ENCODE measurements around the gene SP100.

The SP100 gene

DNA sequence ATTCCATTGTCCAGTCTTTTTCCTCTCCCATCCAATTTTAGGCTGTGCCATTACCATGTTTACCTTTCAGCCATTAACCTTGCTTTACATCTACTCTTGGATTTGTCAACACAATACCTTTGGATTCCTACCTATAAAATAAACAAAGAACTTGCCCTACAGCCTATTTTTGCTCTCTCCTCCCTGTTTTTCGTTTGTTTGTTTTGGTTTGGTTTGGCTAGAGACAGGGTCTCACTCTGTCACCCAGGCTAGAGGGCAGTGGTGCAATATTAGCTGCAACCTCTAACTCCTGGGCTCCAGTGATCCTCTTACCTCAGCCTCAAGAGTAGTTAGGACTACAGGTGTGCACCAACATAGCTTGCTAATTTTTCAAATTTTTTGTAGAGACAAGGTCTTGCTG lies 76.1 kb downstream of the SP100 start:
- Histone ChIP-seq H3K27me3 (ENCODE audit: control insufficient read depth, insufficient read depth, low read length) (no peaks in the 10 kb centered on the region), H3K9ac (ENCODE audit: low read length) (no peak overlapping the region), H3K36me3 (ENCODE audit: control insufficient read depth, insufficient read depth, low read length) (peaks cover 8% of the 10 kb centered on the region)

GRCh38 chr2:230494980-230495379 lies 79.0 kb downstream of the SP100 start:
- H3K4me1 ChIP-seq (ENCODE audit: control insufficient read depth, insufficient read depth, low read length): no peaks in the 10 kb centered on the region
- H3K27ac ChIP-seq (ENCODE audit: low read depth, low read length): no peak overlapping the region
- H3K27me3 ChIP-seq (ENCODE audit: control insufficient read depth, insufficient read depth, low read length): no peaks in the 10 kb centered on the region
- H3K9ac ChIP-seq (ENCODE audit: low read length): no peak overlapping the region
- H3K36me3 ChIP-seq (ENCODE audit: control insufficient read depth, insufficient read depth, low read length): peaks cover 13% of the 10 kb centered on the region
- H3K4me3 ChIP-seq (ENCODE audit: low read length): no peak overlapping the region

More for the DNA sequence above, 76.1 kb downstream of the SP100 start:
- Histone ChIP-seq H3K4me1 (ENCODE audit: control insufficient read depth, insufficient read depth, low read length) (no peaks in the 10 kb centered on the region), H3K27ac (ENCODE audit: low read depth, low read length) (no peak overlapping the region), H3K4me3 (ENCODE audit: low read length) (no peak overlapping the region)

- no peak overlapping the region for H3K27ac ChIP-seq (ENCODE audit: low read depth, low read length)
- H3K27me3 ChIP-seq (ENCODE audit: control insufficient read depth, insufficient read depth, low read length): no peaks in the 10 kb centered on the region
- no peaks in the 10 kb centered on the region for H3K4me1 ChIP-seq (ENCODE audit: control insufficient read depth, insufficient read depth, low read length)
- H3K36me3 ChIP-seq (ENCODE audit: control insufficient read depth, insufficient read depth, low read length): peaks cover 13% of the 10 kb centered on the region
- no peak overlapping the region for H3K4me3 ChIP-seq (ENCODE audit: low read length)
- H3K9ac ChIP-seq (ENCODE audit: low read length): no peak overlapping the region
These were observed 80.9 kb downstream of the SP100 start for GRCh38 chr2:230496891-230497290.

DNA sequence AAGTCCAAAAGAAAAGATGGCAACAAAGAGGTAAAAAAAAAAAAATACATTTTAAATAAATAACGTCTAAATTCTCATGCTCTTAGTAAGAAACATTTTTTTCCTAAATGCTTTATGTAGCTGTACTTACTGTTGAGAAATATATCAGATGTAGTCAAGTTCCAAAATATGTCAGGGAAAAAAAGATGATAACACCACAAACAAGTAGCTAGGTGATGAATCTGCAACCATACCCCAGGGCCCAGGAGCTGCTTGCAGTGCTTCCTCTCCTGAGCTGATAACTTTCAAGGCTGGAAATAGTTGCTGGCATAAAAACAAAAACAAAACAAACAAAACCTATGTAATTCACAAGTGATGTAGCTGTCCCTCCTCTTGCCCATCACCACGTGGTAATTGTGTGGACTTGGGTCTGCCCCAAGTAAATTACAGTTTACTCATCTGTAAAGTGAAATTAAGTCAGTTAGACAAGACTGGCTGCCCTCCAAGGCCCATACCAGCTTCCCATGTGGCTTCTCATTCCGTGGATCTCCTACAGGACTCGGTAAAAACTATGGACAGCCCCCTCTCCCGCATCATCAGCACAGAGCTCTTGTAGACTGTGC lies 82.6 kb downstream of the SP100 start:
- Histone ChIP-seq H3K4me3 (ENCODE audit: low read length) (no peak overlapping the region), H3K27me3 (ENCODE audit: control insufficient read depth, insufficient read depth, low read length) (no peaks in the 10 kb centered on the region), H3K4me1 (ENCODE audit: control insufficient read depth, insufficient read depth, low read length) (no peaks in the 10 kb centered on the region), H3K9ac (ENCODE audit: low read length) (no peak overlapping the region), H3K27ac (ENCODE audit: low read depth, low read length) (no peak overlapping the region), H3K36me3 (ENCODE audit: control insufficient read depth, insufficient read depth, low read length) (peaks cover 11% of the 10 kb centered on the region)

DNA sequence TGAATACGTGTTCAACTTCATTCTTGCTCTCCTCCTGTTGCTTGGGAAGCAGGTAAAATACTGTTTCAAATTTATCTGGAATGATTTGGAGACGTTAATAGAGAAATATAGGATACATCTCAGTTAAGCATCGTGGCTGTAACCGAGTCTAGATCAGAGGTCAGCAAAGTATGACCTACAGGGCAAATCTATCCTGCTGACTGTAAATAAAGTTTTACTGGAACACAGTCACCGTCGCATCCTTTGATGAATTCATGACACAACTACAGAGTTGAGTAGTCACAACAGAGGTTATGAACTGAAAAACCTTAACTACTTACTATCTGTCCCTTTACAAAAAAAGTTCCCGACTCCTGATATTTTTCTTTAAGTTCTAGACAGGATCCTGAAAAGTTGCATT lies 86.6 kb downstream of the SP100 start:
- peaks cover 21% of the 10 kb centered on the region for H3K36me3 ChIP-seq (ENCODE audit: control insufficient read depth, insufficient read depth, low read length)
- no peak overlapping the region for H3K9ac ChIP-seq (ENCODE audit: low read length)
- no peak overlapping the region for H3K27ac ChIP-seq (ENCODE audit: low read depth, low read length)
- H3K4me3 ChIP-seq (ENCODE audit: low read length): no peak overlapping the region
- H3K4me1 ChIP-seq (ENCODE audit: control insufficient read depth, insufficient read depth, low read length): no peaks in the 10 kb centered on the region
- no peaks in the 10 kb centered on the region for H3K27me3 ChIP-seq (ENCODE audit: control insufficient read depth, insufficient read depth, low read length)

GRCh38 chr2:230503798-230504197 lies 87.8 kb downstream of the SP100 start:
- H3K4me3 ChIP-seq (ENCODE audit: low read length): no peak overlapping the region
- no peak overlapping the region for H3K9ac ChIP-seq (ENCODE audit: low read length)
- H3K4me1 ChIP-seq (ENCODE audit: control insufficient read depth, insufficient read depth, low read length): no peaks in the 10 kb centered on the region
- H3K36me3 ChIP-seq (ENCODE audit: control insufficient read depth, insufficient read depth, low read length): peaks cover 21% of the 10 kb centered on the region
- H3K27ac ChIP-seq (ENCODE audit: low read depth, low read length): no peak overlapping the region
- no peaks in the 10 kb centered on the region for H3K27me3 ChIP-seq (ENCODE audit: control insufficient read depth, insufficient read depth, low read length)

DNA sequence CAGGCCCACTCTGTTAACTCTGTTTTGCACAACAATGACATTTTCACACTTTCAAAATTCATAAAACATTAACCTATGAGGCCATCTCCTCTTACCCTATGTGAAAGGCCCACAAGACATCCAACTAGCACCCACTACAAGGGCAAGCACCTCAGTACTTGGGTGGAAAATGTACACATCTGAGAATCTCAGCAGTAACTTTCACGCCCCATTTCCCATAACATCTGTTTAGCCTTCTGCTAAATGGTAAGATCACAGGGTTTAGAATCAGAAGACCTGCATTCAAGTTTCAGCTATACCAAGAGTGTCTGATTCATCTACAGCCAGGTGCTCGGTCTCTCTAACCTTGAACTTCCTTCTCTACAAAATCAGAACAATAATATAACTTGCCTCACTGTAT lies 89.2 kb downstream of the SP100 start:
- no peaks in the 10 kb centered on the region for H3K27me3 ChIP-seq (ENCODE audit: control insufficient read depth, insufficient read depth, low read length)
- H3K9ac ChIP-seq (ENCODE audit: low read length): no peak overlapping the region
- no peak overlapping the region for H3K27ac ChIP-seq (ENCODE audit: low read depth, low read length)
- no peak overlapping the region for H3K4me3 ChIP-seq (ENCODE audit: low read length)
- no peaks in the 10 kb centered on the region for H3K4me1 ChIP-seq (ENCODE audit: control insufficient read depth, insufficient read depth, low read length)
- peaks cover 15% of the 10 kb centered on the region for H3K36me3 ChIP-seq (ENCODE audit: control insufficient read depth, insufficient read depth, low read length)

- no peak overlapping the region for H3K4me3 ChIP-seq (ENCODE audit: low read length)
- no peak overlapping the region for H3K9ac ChIP-seq (ENCODE audit: low read length)
- H3K27ac ChIP-seq (ENCODE audit: low read depth, low read length): no peak overlapping the region
- no peaks in the 10 kb centered on the region for H3K27me3 ChIP-seq (ENCODE audit: control insufficient read depth, insufficient read depth, low read length)
- H3K4me1 ChIP-seq (ENCODE audit: control insufficient read depth, insufficient read depth, low read length): no peaks in the 10 kb centered on the region
- H3K36me3 ChIP-seq (ENCODE audit: control insufficient read depth, insufficient read depth, low read length): peaks cover 3% of the 10 kb centered on the region
These were observed 97.2 kb downstream of the SP100 start for GRCh38 chr2:230512955-230513748.

DNA sequence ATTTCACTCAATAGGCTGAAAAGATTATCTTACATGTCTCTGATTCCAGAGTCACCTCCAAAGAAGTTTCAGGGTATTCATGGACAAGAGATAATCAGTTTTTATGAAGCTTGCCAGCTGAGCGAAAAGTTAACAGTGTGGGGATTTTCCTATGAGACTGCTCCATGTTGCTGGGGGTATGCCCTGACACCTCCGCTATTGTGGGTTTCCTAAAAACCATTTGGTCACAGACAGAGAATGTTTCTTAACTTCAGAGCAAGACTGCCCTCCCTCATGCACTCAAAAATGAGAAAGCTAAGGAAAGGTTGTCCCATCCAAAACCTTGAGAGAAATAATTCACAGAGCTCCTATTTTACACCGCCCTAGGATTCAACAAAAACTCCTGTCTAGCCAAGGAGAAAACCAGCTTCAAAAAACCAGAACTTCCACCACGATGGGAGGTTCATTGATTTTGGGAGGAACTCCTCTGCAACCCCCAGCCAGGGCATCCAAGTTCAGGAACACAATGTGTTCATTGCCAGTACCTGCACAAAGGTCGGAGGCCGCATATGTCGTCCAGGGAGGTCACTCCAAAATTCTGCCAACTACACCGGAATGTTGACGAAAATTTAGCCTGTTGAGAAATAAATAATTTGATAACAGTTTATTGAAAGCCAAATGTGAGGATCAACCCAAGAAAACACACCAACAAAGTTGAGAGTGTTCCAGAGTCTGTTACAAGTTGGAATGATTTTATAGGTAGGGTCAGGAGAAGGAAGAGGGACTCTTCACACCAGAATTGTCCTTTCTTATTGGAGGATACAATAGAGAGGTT lies 104.3 kb downstream of the SP100 start:
- Histone ChIP-seq H3K4me3 (ENCODE audit: low read length) (no peak overlapping the region), H3K4me1 (ENCODE audit: control insufficient read depth, insufficient read depth, low read length) (no peaks in the 10 kb centered on the region), H3K27ac (ENCODE audit: low read depth, low read length) (no peak overlapping the region), H3K9ac (ENCODE audit: low read length) (no peak overlapping the region), H3K36me3 (ENCODE audit: control insufficient read depth, insufficient read depth, low read length) (no peaks in the 10 kb centered on the region), H3K27me3 (ENCODE audit: control insufficient read depth, insufficient read depth, low read length) (no peaks in the 10 kb centered on the region)

DNA sequence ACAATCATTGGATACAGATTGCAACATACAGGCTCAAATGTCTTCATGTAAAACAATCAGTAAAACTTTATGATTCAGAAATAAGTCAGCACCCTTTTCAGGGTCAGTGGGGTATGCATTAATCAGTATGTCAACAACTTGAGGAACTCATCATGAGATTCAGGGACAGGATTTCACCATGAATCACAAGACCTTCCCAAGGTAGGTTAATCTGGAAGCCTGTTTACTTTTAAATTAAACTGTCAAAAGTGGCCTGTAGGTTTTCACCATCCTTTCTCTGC lies 104.8 kb downstream of the SP100 start:
- Histone ChIP-seq H3K4me1 (ENCODE audit: control insufficient read depth, insufficient read depth, low read length) (no peaks in the 10 kb centered on the region), H3K36me3 (ENCODE audit: control insufficient read depth, insufficient read depth, low read length) (no peaks in the 10 kb centered on the region), H3K4me3 (ENCODE audit: low read length) (no peak overlapping the region), H3K9ac (ENCODE audit: low read length) (no peak overlapping the region), H3K27me3 (ENCODE audit: control insufficient read depth, insufficient read depth, low read length) (no peaks in the 10 kb centered on the region), H3K27ac (ENCODE audit: low read depth, low read length) (no peak overlapping the region)

DNA sequence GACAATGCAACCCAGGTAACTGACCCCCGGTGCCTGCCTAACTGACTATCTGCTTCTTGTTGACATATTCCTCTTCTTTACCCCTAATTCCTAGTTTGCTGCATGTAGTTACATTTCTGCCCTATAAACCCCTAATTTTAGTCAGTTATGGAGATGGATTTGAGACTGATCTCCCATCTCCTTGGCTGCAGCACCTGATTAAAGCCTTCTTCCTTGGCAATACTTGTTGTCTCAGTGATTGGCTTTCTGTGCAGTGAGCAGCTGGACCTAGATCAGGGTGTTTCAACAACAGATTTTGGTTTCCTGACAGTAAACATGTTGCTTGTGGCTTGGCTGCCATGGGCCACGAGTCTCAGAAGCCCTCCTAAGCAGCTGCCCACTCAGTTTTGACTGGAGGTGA lies 105.4 kb downstream of the SP100 start:
- no peak overlapping the region for H3K4me3 ChIP-seq (ENCODE audit: low read length)
- no peaks in the 10 kb centered on the region for H3K36me3 ChIP-seq (ENCODE audit: control insufficient read depth, insufficient read depth, low read length)
- no peaks in the 10 kb centered on the region for H3K4me1 ChIP-seq (ENCODE audit: control insufficient read depth, insufficient read depth, low read length)
- no peak overlapping the region for H3K9ac ChIP-seq (ENCODE audit: low read length)
- H3K27ac ChIP-seq (ENCODE audit: low read depth, low read length): no peak overlapping the region
- no peaks in the 10 kb centered on the region for H3K27me3 ChIP-seq (ENCODE audit: control insufficient read depth, insufficient read depth, low read length)

- Histone ChIP-seq H3K4me1 (ENCODE audit: control insufficient read depth, insufficient read depth, low read length) (no peaks in the 10 kb centered on the region), H3K27me3 (ENCODE audit: control insufficient read depth, insufficient read depth, low read length) (no peaks in the 10 kb centered on the region), H3K27ac (ENCODE audit: low read depth, low read length) (no peak overlapping the region), H3K36me3 (ENCODE audit: control insufficient read depth, insufficient read depth, low read length) (no peaks in the 10 kb centered on the region), H3K9ac (ENCODE audit: low read length) (no peak overlapping the region), H3K4me3 (ENCODE audit: low read length) (no peak overlapping the region)
These were observed 109.7 kb downstream of the SP100 start for GRCh38 chr2:230525682-230526081.

Measured in rectal smooth muscle tissue (tissue), 1 donor.